ENCODE results near the gene SYNGAP1.

The SYNGAP1 gene

GRCh38 chr6:33421344-33421643, 1.4 kb downstream of the SYNGAP1 start:
- DNase-seq (ENCODE audit: low spot score) = no peak

GRCh38 chr6:33423777-33424176, 3.9 kb downstream of the SYNGAP1 start:
- no peak for DNase-seq (ENCODE audit: low spot score)

GRCh38 chr6:33424855-33425667, 5.2 kb downstream of the SYNGAP1 start:
- no peak for DNase-seq (ENCODE audit: low spot score)

GRCh38 chr6:33425668-33426577, 6.1 kb downstream of the SYNGAP1 start:
- DNase-seq (ENCODE audit: low spot score) = peak; percentile 85

GRCh38 chr6:33426590-33427511, 7.0 kb downstream of the SYNGAP1 start:
- peak; percentile 55 for DNase-seq (ENCODE audit: low spot score)

- DNase-seq (ENCODE audit: low spot score) = no peak
These were observed 7.8 kb downstream of the SYNGAP1 start for GRCh38 chr6:33427585-33428223.

- peak; percentile 75 for DNase-seq (ENCODE audit: low spot score)
These were observed 8.5 kb downstream of the SYNGAP1 start for GRCh38 chr6:33428224-33428965.

GRCh38 chr6:33428966-33429749, 9.3 kb downstream of the SYNGAP1 start:
- no peak for DNase-seq (ENCODE audit: low spot score)

GRCh38 chr6:33429750-33430052, 9.8 kb downstream of the SYNGAP1 start:
- no peak for DNase-seq (ENCODE audit: low spot score)

GRCh38 chr6:33430334-33430733, 10.5 kb downstream of the SYNGAP1 start:
- DNase-seq (ENCODE audit: low spot score) = no peak

GRCh38 chr6:33430991-33431879, 11.4 kb downstream of the SYNGAP1 start:
- peak; percentile 86 for DNase-seq (ENCODE audit: low spot score)

GRCh38 chr6:33431880-33432541, 12.1 kb downstream of the SYNGAP1 start:
- no peak for DNase-seq (ENCODE audit: low spot score)

- DNase-seq (ENCODE audit: low spot score) = no peak
These were observed 12.7 kb downstream of the SYNGAP1 start for GRCh38 chr6:33432546-33432945.

- no peak for DNase-seq (ENCODE audit: low spot score)
These were observed 13.2 kb downstream of the SYNGAP1 start for GRCh38 chr6:33433001-33433543.

GRCh38 chr6:33433544-33434191, 13.8 kb downstream of the SYNGAP1 start:
- DNase-seq (ENCODE audit: low spot score) = no peak

GRCh38 chr6:33434961-33435360, 15.1 kb downstream of the SYNGAP1 start:
- no peak for DNase-seq (ENCODE audit: low spot score)

- no peak for DNase-seq (ENCODE audit: low spot score)
These were observed 17.8 kb downstream of the SYNGAP1 start for GRCh38 chr6:33437666-33438065.
